H1 (cell line): ENCODE measurements around the gene TMED10. TPM values are rescaled to one million over a fixed set of nuclear protein-coding genes. Genes with fewer than 3 reads are reported as not detected.

Source experiments
- CTCF ChIA-PET: fragments of 300-600 bp; sonication (Branson Sonifier 250); formaldehyde crosslinking; loops from one replicate; lab custom pipeline; 2021; ENCODE audit not compliant: partially characterized antibody; lab: Charles Lee
- POLR2A ChIA-PET: fragments of 300-600 bp; sonication (Branson Sonifier 250); formaldehyde crosslinking; loops from one replicate; lab custom pipeline; 2021; ENCODE audit warnings: inconsistent platforms; ENCODE audit not compliant: partially characterized antibody; lab: Charles Lee
- DNase-seq, 2 experiments: peaks; one replicate each; pipeline versions ENCODE4 v3.0.0 to v3.0.0-alpha.2; 2010 to 2022; ENCODE audit warnings: low spot score in 2 of 2, low read depth in 1 of 2, mixed read lengths in 1 of 2
- FAIRE-seq: peaks from 2 replicates; lab custom pipeline; 2011; peaks lifted over from hg19 to GRCh38; lab: Jason Lieb, UNC
- H2AFZ ChIP-seq: 2 replicates; pipeline ENCODE4 v1.8.1; 2012; ENCODE audit warnings: low read length, inconsistent platforms
- H2AK5ac ChIP-seq: 2 replicates; pipeline ENCODE4 v1.6.1; 2013; ENCODE audit warnings: low read depth, low read length
- H2BK120ac ChIP-seq: replicated peaks from 2 replicates; pipeline ENCODE3; 2013; ENCODE audit warnings: low read depth, low read length, inconsistent platforms
- H2BK12ac ChIP-seq: 2 replicates; pipeline ENCODE4 v1.6.1; 2013; ENCODE audit warnings: low read depth, low read length
- H2BK15ac ChIP-seq: 2 replicates; pipeline ENCODE4 v1.6.1; 2013; ENCODE audit warnings: low read length
- H2BK20ac ChIP-seq: 2 replicates; pipeline ENCODE4 v1.6.1; 2013; ENCODE audit warnings: low read length
- H2BK5ac ChIP-seq: 2 replicates; pipeline ENCODE4 v1.6.1; 2013; ENCODE audit warnings: low read depth, low read length
- H3K14ac ChIP-seq: 2 replicates; pipeline ENCODE4 v1.6.1; 2013; ENCODE audit warnings: inconsistent platforms; ENCODE audit not compliant: insufficient read length
- H3K18ac ChIP-seq: 2 replicates; pipeline ENCODE4 v1.6.1; 2013; ENCODE audit warnings: low read length; ENCODE audit errors: extremely low read depth
- H3K23ac ChIP-seq: 2 replicates; pipeline ENCODE4 v1.6.1; 2013; ENCODE audit warnings: inconsistent platforms; ENCODE audit not compliant: insufficient read length
- H3K23me2 ChIP-seq: 2 replicates; pipeline ENCODE4 v1.6.1; 2013; ENCODE audit warnings: low read depth, low read length
- H3K27ac ChIP-seq: 2 replicates; pipeline ENCODE4 v1.6.1; 2011; ENCODE audit warnings: low read depth, low read length, inconsistent platforms
- H3K27me3 ChIP-seq, 4 experiments: replicated peaks in 1 of 4; 1 replicate in 1 of 4; 2 replicates in 3 of 4; pipeline versions ENCODE4 v1.6.1 to v1.8.1; 2011 to 2013; ENCODE audit warnings: low read length in 3 of 4, mild to moderate bottlenecking in 3 of 4, inconsistent platforms in 2 of 4, mixed read lengths in 2 of 4, moderate library complexity in 1 of 4; ENCODE audit not compliant: control insufficient read depth in 3 of 4, insufficient read depth in 3 of 4; ENCODE audit errors: extremely low read depth in 1 of 4
- H3K36me3 ChIP-seq, 4 experiments: 2 replicates each; pipeline versions ENCODE4 v1.6.1 to v1.8.1; 2011 to 2013; ENCODE audit warnings: mild to moderate bottlenecking in 4 of 4, low read length in 3 of 4, moderate library complexity in 2 of 4, control low read depth in 1 of 4, inconsistent platforms in 1 of 4; ENCODE audit not compliant: insufficient read depth in 4 of 4, control insufficient read depth in 2 of 4
- H3K4ac ChIP-seq: replicated peaks from 2 replicates; pipeline ENCODE3; 2013; ENCODE audit warnings: low read length, low read depth, mixed read lengths, inconsistent platforms; ENCODE audit not compliant: insufficient read length
- H3K4me1 ChIP-seq, 4 experiments: replicated peaks in 1 of 4; 1 replicate in 1 of 4; 2 replicates in 3 of 4; pipeline versions ENCODE4 v1.6.1 to v1.8.1; 2011 to 2013; ENCODE audit warnings: low read length in 3 of 4, inconsistent platforms in 2 of 4, mixed read lengths in 1 of 4; ENCODE audit not compliant: insufficient read depth in 4 of 4, control insufficient read depth in 3 of 4
- H3K4me2 ChIP-seq, 2 experiments: 2 replicates each; pipeline versions ENCODE4 v1.6.1 to v1.8.1; 2011 to 2013; ENCODE audit warnings: low read depth in 2 of 2, low read length in 2 of 2, control low read depth in 1 of 2, inconsistent platforms in 1 of 2, mild to moderate bottlenecking in 1 of 2; ENCODE audit not compliant: insufficient read depth in 1 of 2
- H3K4me3 ChIP-seq, 4 experiments: fragments of 200-600, 300-600 bp in 1 of 4; sonication (generic), shearing (Covaris generic), sonication (Bioruptor Twin) in 1 of 4; 2 replicates each; pipeline versions ENCODE4 v1.5.1 to v1.8.1; 2011 to 2016; ENCODE audit warnings: low read length in 4 of 4, low read depth in 3 of 4, control low read depth in 2 of 4, inconsistent platforms in 2 of 4, mild to moderate bottlenecking in 2 of 4, mixed read lengths in 1 of 4, moderate library complexity in 1 of 4; ENCODE audit not compliant: insufficient read depth in 2 of 4; ENCODE audit errors: extremely low read depth in 1 of 4
- H3K56ac ChIP-seq: replicated peaks from 2 replicates; pipeline ENCODE3; 2013; ENCODE audit warnings: low read depth, mild to moderate bottlenecking, mixed read lengths, low read length, inconsistent platforms; ENCODE audit not compliant: insufficient read length
- H3K79me1 ChIP-seq: 2 replicates; pipeline ENCODE4 v1.6.1; 2013; ENCODE audit warnings: low read depth, low read length, control low read depth
- H3K79me2 ChIP-seq, 2 experiments: 2 replicates each; pipeline versions ENCODE4 v1.6.1 to v1.8.1; 2012 to 2013; ENCODE audit warnings: low read length in 2 of 2, mild to moderate bottlenecking in 2 of 2, inconsistent platforms in 1 of 2; ENCODE audit not compliant: insufficient read depth in 2 of 2, control insufficient read depth in 1 of 2
- H3K9ac ChIP-seq, 4 experiments: replicated peaks in 1 of 4; 1 replicate in 1 of 4; 2 replicates in 3 of 4; pipeline versions ENCODE4 v1.6.1 to v1.8.1; 2011 to 2013; ENCODE audit warnings: low read depth in 3 of 4, low read length in 3 of 4, control low read depth in 2 of 4, mild to moderate bottlenecking in 2 of 4, moderate library complexity in 2 of 4, inconsistent platforms in 1 of 4; ENCODE audit errors: extremely low read depth in 1 of 4
- H3K9me3 ChIP-seq, 2 experiments: 2 replicates each; pipeline versions ENCODE4 v1.6.1 to v1.8.1; 2012 to 2013; ENCODE audit warnings: mild to moderate bottlenecking in 2 of 2, moderate library complexity in 2 of 2, control low read depth in 1 of 2, inconsistent platforms in 1 of 2, low read depth in 1 of 2, low read length in 1 of 2, mixed read lengths in 1 of 2; ENCODE audit not compliant: insufficient read depth in 2 of 2
- H4K20me1 ChIP-seq, 2 experiments: replicated peaks in 1 of 2; 2 replicates each; pipeline versions ENCODE3 to v1.8.1; 2011 to 2013; ENCODE audit warnings: inconsistent platforms in 2 of 2, low read length in 2 of 2, mild to moderate bottlenecking in 1 of 2; ENCODE audit not compliant: insufficient read depth in 2 of 2, control insufficient read depth in 1 of 2
- H4K5ac ChIP-seq: 2 replicates; pipeline ENCODE4 v1.6.1; 2013; ENCODE audit warnings: low read length, low read depth, mixed read lengths, inconsistent platforms; ENCODE audit not compliant: insufficient read length
- H4K8ac ChIP-seq: 2 replicates; pipeline ENCODE4 v1.8.0; 2013; ENCODE audit warnings: mild to moderate bottlenecking, moderate library complexity, low read length, inconsistent platforms; ENCODE audit not compliant: insufficient read depth; ENCODE audit errors: extremely low read depth
- H4K91ac ChIP-seq: replicated peaks from 2 replicates; pipeline ENCODE3; 2013; ENCODE audit warnings: low read length, mixed read lengths, inconsistent platforms; ENCODE audit not compliant: insufficient read length
- BCL11A ChIP-seq, 2 experiments: IDR thresholded peaks; one replicate each; pipeline ENCODE4 v1.6.1; 2011; ENCODE audit warnings: low read depth in 2 of 2, low read length in 2 of 2, mild to moderate bottlenecking in 2 of 2
- CHD2 ChIP-seq: IDR thresholded peaks from 2 replicates; pipeline ENCODE4 v1.6.1; 2012; ENCODE audit warnings: low read length, improper control_type of control experiment
- CTCF ChIP-seq, 3 experiments: IDR thresholded peaks; 1 replicate in 2 of 3; 2 replicates in 1 of 3; pipeline versions ENCODE4 v1.5.1 to v1.6.1; 2011; ENCODE audit warnings: low read length in 3 of 3, mild to moderate bottlenecking in 3 of 3, inconsistent platforms in 2 of 3, low read depth in 1 of 3, moderate library complexity in 1 of 3; ENCODE audit not compliant: insufficient read depth in 1 of 3; ENCODE audit errors: control extremely low read depth in 1 of 3
- GABPA ChIP-seq: IDR thresholded peaks from 2 replicates; pipeline ENCODE4 v1.6.1; 2011; ENCODE audit warnings: mild to moderate bottlenecking, low read length, moderate library complexity, borderline replicate concordance; ENCODE audit not compliant: insufficient read depth
- POLR2A ChIP-seq, 2 experiments: IDR thresholded peaks; 1 replicate in 1 of 2; 2 replicates in 1 of 2; pipeline ENCODE4 v1.6.1; 2011; ENCODE audit warnings: low read depth in 2 of 2, low read length in 2 of 2, mild to moderate bottlenecking in 2 of 2; ENCODE audit errors: control extremely low read depth in 1 of 2
- RAD21 ChIP-seq, 2 experiments: IDR thresholded peaks in 1 of 2; conservative IDR thresholded peaks in 1 of 2; 2 replicates each; pipeline ENCODE4 v1.6.1; 2011; ENCODE audit warnings: low read depth in 2 of 2, low read length in 2 of 2, improper control_type of control experiment in 1 of 2, inconsistent platforms in 1 of 2, mild to moderate bottlenecking in 1 of 2, moderate library complexity in 1 of 2
- RXRA ChIP-seq: IDR thresholded peaks from 2 replicates; pipeline ENCODE4 v1.6.1; 2011; ENCODE audit warnings: low read depth, mild to moderate bottlenecking, low read length, moderate library complexity; ENCODE audit not compliant: insufficient read depth
- SIN3A ChIP-seq, 2 experiments: IDR thresholded peaks in 1 of 2; conservative IDR thresholded peaks in 1 of 2; 2 replicates each; pipeline ENCODE4 v1.6.1; 2011 to 2012; ENCODE audit warnings: low read length in 2 of 2, improper control_type of control experiment in 1 of 2, low read depth in 1 of 2, mild to moderate bottlenecking in 1 of 2
- SIRT6 ChIP-seq: IDR thresholded peaks from one replicate; pipeline ENCODE4 v1.7.1; 2012; ENCODE audit warnings: low read length, inconsistent platforms
- SP1 ChIP-seq: IDR thresholded peaks from 2 replicates; pipeline ENCODE4 v1.6.1; 2011; ENCODE audit warnings: low read depth, low read length
- SRF ChIP-seq: IDR thresholded peaks from 2 replicates; pipeline ENCODE4 v1.6.1; 2011; ENCODE audit warnings: mild to moderate bottlenecking, low read depth, low read length, moderate library complexity
- TBP ChIP-seq: IDR thresholded peaks from 2 replicates; pipeline ENCODE4 v1.6.1; 2011; ENCODE audit warnings: low read depth, low read length, improper control_type of control experiment
- WGBS, 2 experiments: shearing (Covaris generic) in 1 of 2; methylation state at CpG; one replicate each; pipeline versions ENCODE4 v1.1.6 to v1.1.7; 2013 to 2015; ENCODE audit warnings: low lambda C conversion rate in 2 of 2, mixed read lengths in 2 of 2, inconsistent platforms in 1 of 2, low coverage in 1 of 2, missing lambda C conversion rate in 1 of 2; ENCODE audit not compliant: insufficient replicate concordance in 2 of 2, insufficient coverage in 1 of 2, insufficient read length in 1 of 2; ENCODE audit errors: extremely low coverage in 1 of 2, missing lambda C conversion rate in 1 of 2; 5-methylcytosine and 5-hydroxymethylcytosine counted together
- polyA plus RNA-seq, 7 experiments: library from polyadenylated mRNA; depleted of rRNA in 3 of 7; stranded (reverse) in 5 of 7; unstranded in 2 of 7; fragments of >200 nt in 5 of 7; fragments of 200-250 nt in 2 of 7; gene quantifications; 1 replicate in 5 of 7; 2 replicates in 1 of 7; 4 replicates in 1 of 7; pipeline versions ENCODE4 v1.2.1 to v1.2.3, GENCODE V29; 2011 to 2013; ENCODE audit warnings: missing spikeins in 2 of 7, mixed read lengths in 2 of 7
- total RNA-seq: library from RNA; stranded (reverse); fragmentation: NEBNext Ultra II Directional; extraction: Animal tissue kit (Norgen Biotek cat#: 25700); gene quantifications from 2 replicates; pipeline ENCODE4 v1.2.1, GENCODE V29; 2021

The TMED10 gene
- total and polyA plus RNA-seq, 2 of the 8 experiments (the other 6 are each of a cell fraction or from before 2014, with no cell fraction given) = 218 to 250 TPM

- H3K9ac ChIP-seq = no peak overlapping the region
- no peak overlapping the region for H2BK12ac ChIP-seq
- no peak overlapping the region for H2BK120ac ChIP-seq
- no peak for DNase-seq
- H2AFZ ChIP-seq = no peak overlapping the region
- ChIA-PET POLR2A (no interaction called here), CTCF (no interaction called here)
- no peaks in the 10 kb centered on the region for H3K79me2 ChIP-seq
- 92% methylated on average over 5 of the region's 5 CpGs; no CpG with 5 or more reads in 1 of the 2 experiments for WGBS, 2 experiments
- no peak overlapping the region for H3K4me3 ChIP-seq
- no peak overlapping the region for H2AK5ac ChIP-seq
- H2BK5ac ChIP-seq = no peak overlapping the region
- H4K91ac ChIP-seq = no peak overlapping the region
- H3K18ac ChIP-seq = no peak overlapping the region
- no peaks in the 10 kb centered on the region for H3K27me3 ChIP-seq
- H4K5ac ChIP-seq = no peak overlapping the region
- H3K23me2 ChIP-seq = no peaks in the 10 kb centered on the region
- H3K36me3 ChIP-seq = peaks cover 13 to 64% (median 46%) of the 10 kb centered on the region in 4 experiments
- H2BK15ac ChIP-seq = no peak overlapping the region
- H3K4ac ChIP-seq = no peak overlapping the region
- H3K14ac ChIP-seq = no peak overlapping the region
- no peak overlapping the region for H3K23ac ChIP-seq
- no peaks in the 10 kb centered on the region for H3K79me1 ChIP-seq
- H2BK20ac ChIP-seq = no peak overlapping the region
- H3K9me3 ChIP-seq = no peaks in the 10 kb centered on the region
- H4K20me1 ChIP-seq = no peaks in the 10 kb centered on the region
- no peak overlapping the region for H3K56ac ChIP-seq
- FAIRE-seq = no peak
- H4K8ac ChIP-seq = no peak overlapping the region
- no peak overlapping the region for H3K27ac ChIP-seq
- H3K4me1 ChIP-seq = no peaks in the 10 kb centered on the region
- no peak overlapping the region for H3K4me2 ChIP-seq
- TF ChIP-seq RXRA (no peak), CHD2 (no peak), TBP (no peak), SIN3A (conservative IDR thresholded peaks at IDR 0.05 in 1 of 2, IDR thresholded peaks at IDR 0.05 in 1 of 2; ENCODE audit: low read depth in 1 of 2, low read length in 2 of 2) (no peak), CTCF (IDR thresholded peaks at IDR 0.05; ENCODE audit: control extremely low read depth in 1 of 3, insufficient read depth in 1 of 3, low read depth in 1 of 3, low read length in 3 of 3) (no peak), BCL11A (IDR thresholded peaks at IDR 0.05; ENCODE audit: low read depth in 2 of 2, low read length in 2 of 2) (no peak), SRF (no peak), GABPA (no peak), SP1 (no peak), SIRT6 (no peak), POLR2A (IDR thresholded peaks at IDR 0.05; ENCODE audit: control extremely low read depth in 1 of 2, low read depth in 2 of 2, low read length in 2 of 2) (no peak), RAD21 (IDR thresholded peaks at IDR 0.05 in 1 of 2, conservative IDR thresholded peaks at IDR 0.05 in 1 of 2; ENCODE audit: low read depth in 2 of 2, low read length in 2 of 2) (no peak)
Observed at GRCh38 chr14:75113932-75114539, 62.4 kb downstream of the TMED10 start.
